H9 (cell line): ENCODE results near the gene VWF. TPM values are rescaled to one million over a fixed set of nuclear protein-coding genes. Genes with fewer than 3 reads are reported as not detected.

Source experiments
- DNase-seq: peaks from one replicate; pipeline ENCODE4 v3.0.0-alpha.2; 2017
- H2AFZ ChIP-seq: one replicate; pipeline ENCODE4 v1.6.1; 2013; ENCODE audit warnings: mild to moderate bottlenecking, low read length, control low read depth, moderate library complexity
- H2AK5ac ChIP-seq: 2 replicates; pipeline ENCODE4 v1.6.1; 2013; ENCODE audit warnings: low read length, control low read depth, mixed read lengths; ENCODE audit not compliant: insufficient read length
- H2BK120ac ChIP-seq: one replicate; pipeline ENCODE4 v1.6.1; 2013; ENCODE audit warnings: low read depth, mild to moderate bottlenecking, low read length, control low read depth, inconsistent platforms; ENCODE audit not compliant: poor library complexity, severe bottlenecking
- H2BK12ac ChIP-seq: 2 replicates; pipeline ENCODE4 v1.6.1; 2013; ENCODE audit warnings: low read length, control low read depth, mixed read lengths, low read depth; ENCODE audit not compliant: insufficient read length
- H2BK15ac ChIP-seq: 2 replicates; pipeline ENCODE4 v1.6.1; 2013; ENCODE audit warnings: low read depth, low read length, control low read depth
- H2BK20ac ChIP-seq: one replicate; pipeline ENCODE4 v1.6.1; 2013; ENCODE audit warnings: low read depth, mild to moderate bottlenecking, low read length, control low read depth, inconsistent platforms; ENCODE audit not compliant: poor library complexity, severe bottlenecking
- H2BK5ac ChIP-seq: 2 replicates; pipeline ENCODE4 v1.6.1; 2013; ENCODE audit warnings: low read length, control low read depth, mixed read lengths; ENCODE audit not compliant: insufficient read length
- H3K14ac ChIP-seq: 2 replicates; pipeline ENCODE4 v1.6.1; 2013; ENCODE audit warnings: low read length, control low read depth; ENCODE audit not compliant: insufficient read depth
- H3K18ac ChIP-seq: 2 replicates; pipeline ENCODE4 v1.6.1; 2013; ENCODE audit warnings: low read depth, mild to moderate bottlenecking, mixed read lengths, low read length, control low read depth; ENCODE audit not compliant: insufficient read length
- H3K23ac ChIP-seq: 2 replicates; pipeline ENCODE4 v1.6.1; 2013; ENCODE audit warnings: low read length, control low read depth, mixed read lengths, low read depth; ENCODE audit not compliant: insufficient read length
- H3K23me2 ChIP-seq: 2 replicates; pipeline ENCODE4 v1.6.1; 2013; ENCODE audit warnings: low read depth, mild to moderate bottlenecking, mixed read lengths, low read length, control low read depth; ENCODE audit not compliant: insufficient read length, poor library complexity, severe bottlenecking
- H3K27ac ChIP-seq: 2 replicates; pipeline ENCODE4 v1.5.1; 2013; ENCODE audit warnings: low read length, control low read depth, mixed read lengths, low read depth; ENCODE audit not compliant: insufficient read length
- H3K27me3 ChIP-seq: 2 replicates; pipeline ENCODE4 v1.6.1; 2013; ENCODE audit warnings: low read length, control low read depth, inconsistent platforms; ENCODE audit not compliant: insufficient read depth
- H3K4ac ChIP-seq: 2 replicates; pipeline ENCODE4 v1.6.1; 2013; ENCODE audit warnings: low read depth, mild to moderate bottlenecking, control low read depth, inconsistent platforms, low read length, moderate library complexity
- H3K4me1 ChIP-seq: 2 replicates; pipeline ENCODE4 v1.6.1; 2013; ENCODE audit warnings: low read length, control low read depth, inconsistent platforms; ENCODE audit not compliant: insufficient read depth
- H3K4me2 ChIP-seq: 2 replicates; pipeline ENCODE4 v1.6.1; 2013; ENCODE audit warnings: low read length, control low read depth, mixed read lengths; ENCODE audit not compliant: insufficient read length, insufficient read depth
- H3K56ac ChIP-seq: 2 replicates; pipeline ENCODE4 v1.6.1; 2013; ENCODE audit warnings: low read depth, mild to moderate bottlenecking, mixed read lengths, low read length, control low read depth; ENCODE audit not compliant: insufficient read length
- H3K79me1 ChIP-seq: 2 replicates; pipeline ENCODE4 v1.6.1; 2013; ENCODE audit warnings: low read depth, mild to moderate bottlenecking, moderate library complexity, low read length, control low read depth, inconsistent platforms; ENCODE audit not compliant: insufficient read depth, poor library complexity, severe bottlenecking
- H3K79me2 ChIP-seq: 2 replicates; pipeline ENCODE4 v1.6.1; 2013; ENCODE audit warnings: low read length, control low read depth, inconsistent platforms; ENCODE audit not compliant: insufficient read depth
- H3K9ac ChIP-seq: 2 replicates; pipeline ENCODE4 v1.6.1; 2013; ENCODE audit warnings: low read length, control low read depth, mixed read lengths; ENCODE audit not compliant: insufficient read length; ENCODE audit errors: extremely low read depth
- H3K9me3 ChIP-seq: one replicate; pipeline ENCODE4 v1.6.1; 2013; ENCODE audit warnings: low read depth, low read length, inconsistent platforms; ENCODE audit not compliant: control insufficient read depth
- H3T11ph ChIP-seq: one replicate; pipeline ENCODE4 v1.6.1; 2013; ENCODE audit warnings: mild to moderate bottlenecking, low read length, control low read depth, inconsistent platforms
- H4K20me1 ChIP-seq: one replicate; pipeline ENCODE4 v1.6.1; 2013; ENCODE audit not compliant: control insufficient read depth, insufficient read length, insufficient read depth
- H4K5ac ChIP-seq: 2 replicates; pipeline ENCODE4 v1.6.1; 2013; ENCODE audit warnings: low read depth, mild to moderate bottlenecking, mixed read lengths, low read length, control low read depth; ENCODE audit not compliant: insufficient read length
- H4K8ac ChIP-seq: replicated peaks from 2 replicates; pipeline ENCODE4 v1.6.1; 2013; ENCODE audit warnings: low read length, control low read depth, mixed read lengths, low read depth; ENCODE audit not compliant: insufficient read length
- H4K91ac ChIP-seq: 2 replicates; pipeline ENCODE4 v1.6.1; 2013; ENCODE audit warnings: low read depth, mild to moderate bottlenecking, moderate library complexity, mixed read lengths, low read length, control low read depth; ENCODE audit not compliant: insufficient read length
- H3K27ac Mint-ChIP-seq, 3 experiments: 2 replicates in 2 of 3; 3 replicates in 1 of 3; pipeline ENCODE4 v1.8.0; 2020 to 2021; ENCODE audit warnings: mixed read lengths in 3 of 3, mild to moderate bottlenecking in 1 of 3, moderate library complexity in 1 of 3
- H3K27me3 Mint-ChIP-seq: 2 replicates; pipeline ENCODE4 v1.8.0; 2021; ENCODE audit warnings: low read depth, mild to moderate bottlenecking, moderate library complexity, mixed read lengths
- H3K36me3 Mint-ChIP-seq, 3 experiments: 2 replicates in 2 of 3; 3 replicates in 1 of 3; pipeline ENCODE4 v1.8.0; 2020 to 2021; ENCODE audit warnings: low read depth in 3 of 3, mixed read lengths in 3 of 3; ENCODE audit not compliant: insufficient read depth in 1 of 3
- H3K4me1 Mint-ChIP-seq, 2 experiments: 2 replicates each; pipeline ENCODE4 v1.8.0; 2020; ENCODE audit warnings: mixed read lengths in 2 of 2
- H3K4me3 Mint-ChIP-seq, 2 experiments: 2 replicates in 1 of 2; 3 replicates in 1 of 2; pipeline ENCODE4 v1.8.0; 2020 to 2021; ENCODE audit warnings: mild to moderate bottlenecking in 2 of 2, mixed read lengths in 2 of 2, moderate library complexity in 1 of 2
- H3K9me3 Mint-ChIP-seq, 2 experiments: 2 replicates in 1 of 2; 3 replicates in 1 of 2; pipeline ENCODE4 v1.8.0; 2020; ENCODE audit warnings: mild to moderate bottlenecking in 2 of 2, mixed read lengths in 2 of 2, moderate library complexity in 1 of 2
- CTCF ChIP-seq: fragments of 200-600 bp; sonication (generic); conservative IDR thresholded peaks from 3 replicates; pipeline ENCODE4 v1.8.0; 2021; ENCODE audit warnings: antibody characterized with exemption, mild to moderate bottlenecking
- WGBS: extraction: QIAGEN DNeasy Blood & Tissue Kit; methylation state at CpG from one replicate; pipeline ENCODE4 v1.1.7; 2013; ENCODE audit warnings: missing lambda C conversion rate, low lambda C conversion rate, mixed read lengths; ENCODE audit not compliant: insufficient read length; ENCODE audit errors: extremely low coverage; 5-methylcytosine and 5-hydroxymethylcytosine counted together
- total RNA-seq: library from RNA; stranded (reverse); gene quantifications from 2 replicates; pipeline ENCODE4 v1.2.1, GENCODE V29; 2021

Gene VWF
- total RNA-seq, 1 experiment from 2014 or later = 0.17 TPM

GRCh38 chr12:6135071-6135470 is 10.6 kb upstream of the VWF start:
- H3K4ac ChIP-seq = no peak overlapping the region
- no peak overlapping the region for H3K56ac ChIP-seq
- no peak overlapping the region for H3K14ac ChIP-seq
- H3K4me3 Mint-ChIP-seq = no peak overlapping the region
- no peak overlapping the region for H3K18ac ChIP-seq
- peaks cover 0 to 4% of the 10 kb centered on the region in 2 experiments; a peak in 3 of 5 replicates for H3K9me3 Mint-ChIP-seq
- H4K91ac ChIP-seq = no peak overlapping the region
- no peak overlapping the region for H2BK20ac ChIP-seq
- no peak overlapping the region for H2BK15ac ChIP-seq
- WGBS = no CpG with 5 or more reads among the region's 2 CpGs
- no peak overlapping the region for H2BK12ac ChIP-seq
- no peak overlapping the region for H4K8ac ChIP-seq
- no peak overlapping the region for H3K4me2 ChIP-seq
- H3K27ac Mint-ChIP-seq = no peak overlapping the region
- H3K79me1 ChIP-seq = no peaks in the 10 kb centered on the region
- no peak overlapping the region for H2AFZ ChIP-seq
- no peak overlapping the region for H3K9ac ChIP-seq
- no peak overlapping the region for H3K27ac ChIP-seq
- H3K79me2 ChIP-seq = no peaks in the 10 kb centered on the region
- H3K4me1 Mint-ChIP-seq = no peaks in the 10 kb centered on the region
- no peak overlapping the region for H2BK5ac ChIP-seq
- no peak overlapping the region for H3T11ph ChIP-seq
- peaks cover 3% of the 10 kb centered on the region; the same call in 1 of the 2 replicates for H3K27me3 Mint-ChIP-seq
- H4K20me1 ChIP-seq = no peaks in the 10 kb centered on the region
- no peaks in the 10 kb centered on the region for H3K4me1 ChIP-seq
- H2BK120ac ChIP-seq = no peak overlapping the region
- H2AK5ac ChIP-seq = no peak overlapping the region
- no peak for DNase-seq
- H4K5ac ChIP-seq = no peak overlapping the region
- no peak overlapping the region for H3K23ac ChIP-seq
- H3K36me3 Mint-ChIP-seq = peaks cover 0 to 4% (median 4%) of the 10 kb centered on the region in 3 experiments; a peak in 3 of 7 replicates
- H3K27me3 ChIP-seq = no peaks in the 10 kb centered on the region
- TF ChIP-seq CTCF = no peak
- no peaks in the 10 kb centered on the region for H3K9me3 ChIP-seq
- no peaks in the 10 kb centered on the region for H3K23me2 ChIP-seq
